ENCODE measurements around the gene USP9X. TPM values are rescaled to one million over a fixed set of nuclear protein-coding genes. Genes with fewer than 3 reads are reported as not detected.

USP9X gene
- total and polyA plus RNA-seq, 2 of the 8 experiments (the other 6 are each of a cell fraction or from before 2014, with no cell fraction given) = 79.2 to 300 TPM

DNA sequence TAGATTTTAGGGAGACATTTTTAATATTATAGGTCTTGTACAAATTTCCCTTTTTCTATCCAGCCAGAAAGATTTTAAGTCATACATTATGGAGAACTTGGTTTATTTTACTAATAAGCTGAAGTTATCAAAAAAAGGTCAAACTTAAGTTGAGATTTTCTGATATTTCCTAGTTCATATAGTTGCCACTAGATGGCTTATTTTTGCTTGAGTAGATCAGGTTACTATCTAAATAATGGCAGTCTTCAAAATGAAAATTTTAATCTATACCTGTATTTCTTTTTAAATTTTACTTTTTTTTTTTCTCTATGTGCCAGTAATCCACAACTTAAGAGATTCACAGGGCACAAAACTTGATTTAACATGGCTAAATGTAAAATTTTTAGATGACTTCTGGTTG, 52.3 kb downstream of the USP9X start:
- H3K27me3 ChIP-seq (replicated peaks in 1 of 4; ENCODE audit: control insufficient read depth in 3 of 4, extremely low read depth in 1 of 4, insufficient read depth in 3 of 4, low read length in 3 of 4) = no peaks in the 10 kb centered on the region
- peaks cover 0 to 4% of the 10 kb centered on the region in 2 experiments for H4K20me1 ChIP-seq (replicated peaks in 1 of 2; ENCODE audit: control insufficient read depth in 1 of 2, insufficient read depth in 2 of 2, low read length in 2 of 2)
- H3K4me1 ChIP-seq (replicated peaks in 1 of 4; ENCODE audit: control insufficient read depth in 3 of 4, insufficient read depth in 4 of 4, low read length in 3 of 4) = no peaks in the 10 kb centered on the region
- H3K23ac ChIP-seq (ENCODE audit: insufficient read length) = no peak overlapping the region
- H2BK120ac ChIP-seq (replicated peaks; ENCODE audit: low read depth, low read length) = no peak overlapping the region
- no peak overlapping the region for H3K56ac ChIP-seq (replicated peaks; ENCODE audit: insufficient read length, low read depth, low read length)
- H3K9me3 ChIP-seq (ENCODE audit: insufficient read depth in 2 of 2, low read depth in 1 of 2, low read length in 1 of 2) = no peaks in the 10 kb centered on the region
- H3K23me2 ChIP-seq (ENCODE audit: low read depth, low read length) = no peaks in the 10 kb centered on the region
- H3K14ac ChIP-seq (ENCODE audit: insufficient read length) = no peak overlapping the region
- no peaks in the 10 kb centered on the region for H3K79me1 ChIP-seq (ENCODE audit: low read depth, low read length)
- H3K79me2 ChIP-seq (ENCODE audit: control insufficient read depth in 1 of 2, insufficient read depth in 2 of 2, low read length in 2 of 2) = peaks cover 0 to 87% of the 10 kb centered on the region in 2 experiments; a peak in 3 of 4 replicates
- DNase-seq (ENCODE audit: low read depth in 1 of 2, low spot score in 2 of 2) (no peak), FAIRE-seq (no peak)
- no peak overlapping the region for H3K4me2 ChIP-seq (ENCODE audit: insufficient read depth in 1 of 2, low read depth in 2 of 2, low read length in 2 of 2)
- no peak overlapping the region for H2BK15ac ChIP-seq (ENCODE audit: low read length)
- no peak overlapping the region for H4K91ac ChIP-seq (replicated peaks; ENCODE audit: insufficient read length, low read length)
- H2BK5ac ChIP-seq (ENCODE audit: low read depth, low read length) = no peak overlapping the region
- no peak overlapping the region for H3K18ac ChIP-seq (ENCODE audit: extremely low read depth, low read length)
- no peak overlapping the region for H3K4ac ChIP-seq (replicated peaks; ENCODE audit: insufficient read length, low read depth, low read length)
- H4K8ac ChIP-seq (ENCODE audit: extremely low read depth, insufficient read depth, low read length) = no peak overlapping the region
- no peak overlapping the region for H3K4me3 ChIP-seq (ENCODE audit: extremely low read depth in 1 of 4, insufficient read depth in 2 of 4, low read depth in 3 of 4, low read length in 4 of 4)
- H3K27ac ChIP-seq (ENCODE audit: low read depth, low read length) = no peak overlapping the region
- no peak overlapping the region for H4K5ac ChIP-seq (ENCODE audit: insufficient read length, low read depth, low read length)
- ChIA-PET CTCF (ENCODE audit: partially characterized antibody) (interaction anchor here (0.7 to 1.6 kb wide), 2 partner anchors 22 to 215 kb away, joined by 3 to 5 read pairs; no protein-coding TSS in a partner anchor), POLR2A (ENCODE audit: partially characterized antibody) (no interaction called here)
- H2AK5ac ChIP-seq (ENCODE audit: low read depth, low read length) = no peak overlapping the region
- peaks cover 5 to 99% (median 40%) of the 10 kb centered on the region in 4 experiments for H3K36me3 ChIP-seq (ENCODE audit: control insufficient read depth in 2 of 4, insufficient read depth in 4 of 4, low read length in 3 of 4)
- H3K9ac ChIP-seq (replicated peaks in 1 of 4; ENCODE audit: extremely low read depth in 1 of 4, low read depth in 3 of 4, low read length in 3 of 4) = no peak overlapping the region
- H2BK12ac ChIP-seq (ENCODE audit: low read depth, low read length) = no peak overlapping the region
- H2BK20ac ChIP-seq (ENCODE audit: low read length) = no peak overlapping the region
- H2AFZ ChIP-seq (ENCODE audit: low read length) = no peak overlapping the region
- TF ChIP-seq TEAD4 (IDR thresholded peaks at IDR 0.05; ENCODE audit: low read depth, low read length) = no peak
- no peak for TF ChIP-seq KDM4A (IDR thresholded peaks at IDR 0.05; ENCODE audit: low read depth, low read length, severe bottlenecking)
- TF ChIP-seq NANOG (IDR thresholded peaks at IDR 0.05; ENCODE audit: insufficient read depth, low read depth, low read length, poor library complexity, severe bottlenecking) = no peak
- no peak for TF ChIP-seq BCL11A (IDR thresholded peaks at IDR 0.05; ENCODE audit: low read depth in 2 of 2, low read length in 2 of 2)
- no peak for TF ChIP-seq RAD21 (IDR thresholded peaks at IDR 0.05 in 1 of 2, conservative IDR thresholded peaks at IDR 0.05 in 1 of 2; ENCODE audit: low read depth in 2 of 2, low read length in 2 of 2)
- TF ChIP-seq HDAC6 (IDR thresholded peaks at IDR 0.05; ENCODE audit: low read depth, low read length) = no peak
- TF ChIP-seq JUN (IDR thresholded peaks at IDR 0.05; ENCODE audit: low read depth, low read length) = no peak
- no peak for TF ChIP-seq BRCA1 (IDR thresholded peaks at IDR 0.05; ENCODE audit: low read depth, low read length)
- no peak for TF ChIP-seq RNF2 (IDR thresholded peaks at IDR 0.05; ENCODE audit: borderline replicate concordance, low read depth, low read length, missing control alignments, poor library complexity, severe bottlenecking)
- TF ChIP-seq, protein P1, sequence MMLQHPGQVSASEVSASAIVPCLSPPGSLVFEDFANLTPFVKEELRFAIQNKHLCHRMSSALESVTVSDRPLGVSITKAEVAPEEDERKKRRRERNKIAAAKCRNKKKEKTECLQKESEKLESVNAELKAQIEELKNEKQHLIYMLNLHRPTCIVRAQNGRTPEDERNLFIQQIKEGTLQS (IDR thresholded peaks at IDR 0.05; ENCODE audit: insufficient read depth, low read depth, low read length) = no peak
- TF ChIP-seq HDAC2 (IDR thresholded peaks at IDR 0.05; ENCODE audit: borderline replicate concordance in 1 of 2, low read depth in 2 of 2, low read length in 2 of 2) = no peak
- no peak for TF ChIP-seq CHD2 (IDR thresholded peaks at IDR 0.05; ENCODE audit: low read length)
- no peak for TF ChIP-seq SUZ12 (IDR thresholded peaks at IDR 0.05; ENCODE audit: low read length)
- no peak for TF ChIP-seq SRF (IDR thresholded peaks at IDR 0.05; ENCODE audit: low read depth, low read length)

All from H1 (cell line).